IPS-15b (cell line): ENCODE measurements around the gene FOXC1.

Source experiments
- H3K27me3 ChIP-seq: one replicate; pipeline ENCODE4 v1.6.1; 2013; ENCODE audit warnings: low read length; ENCODE audit not compliant: control insufficient read depth, insufficient read depth
- H3K36me3 ChIP-seq: one replicate; pipeline ENCODE4 v1.6.1; 2013; ENCODE audit warnings: low read length; ENCODE audit not compliant: control insufficient read depth, insufficient read depth
- H3K4me1 ChIP-seq: one replicate; pipeline ENCODE4 v1.6.1; 2013; ENCODE audit warnings: mild to moderate bottlenecking, low read length; ENCODE audit not compliant: control insufficient read depth, insufficient read depth
- H3K4me3 ChIP-seq: one replicate; pipeline ENCODE4 v1.5.1; 2013; ENCODE audit warnings: low read depth, low read length
- H3K9ac ChIP-seq: one replicate; pipeline ENCODE4 v1.6.1; 2013; ENCODE audit warnings: low read depth, mild to moderate bottlenecking, low read length
- H3K9me3 ChIP-seq: one replicate; pipeline ENCODE4 v1.6.1; 2013; ENCODE audit warnings: mild to moderate bottlenecking, low read length; ENCODE audit not compliant: control insufficient read depth, insufficient read depth

The FOXC1 gene

DNA sequence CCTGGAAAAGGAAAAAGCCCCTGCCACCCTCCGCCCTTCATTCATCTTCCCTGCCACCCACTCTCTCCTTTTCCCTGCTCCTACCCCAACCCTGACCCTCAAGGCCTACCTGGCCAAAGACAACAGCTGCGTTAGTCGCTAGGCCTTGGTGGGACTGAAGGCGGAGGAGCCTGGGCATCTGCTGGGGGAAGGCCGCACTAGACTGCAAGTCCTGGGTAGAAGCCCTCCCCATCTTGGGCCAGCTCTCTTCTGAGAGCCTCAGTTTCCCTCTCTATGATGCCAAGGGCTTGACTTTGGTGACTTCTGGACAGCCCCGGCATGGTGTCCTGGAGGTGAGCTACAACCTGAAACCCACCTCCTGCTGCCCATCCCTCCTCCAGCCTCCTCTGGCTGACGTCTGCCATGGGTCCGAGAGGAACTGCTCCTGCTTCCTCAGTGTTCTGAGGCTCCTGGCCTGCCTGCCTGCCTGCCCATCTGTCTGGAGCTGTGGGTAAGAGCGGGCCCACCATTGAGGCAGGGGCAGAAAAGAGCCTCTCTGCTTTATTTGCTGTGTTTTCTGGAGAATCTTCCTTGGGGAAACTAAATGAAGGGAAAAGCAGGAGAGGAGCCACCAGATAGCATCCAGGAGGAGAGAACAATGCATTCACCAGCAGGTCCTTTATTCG is 7.5 kb upstream of the FOXC1 start:
- Histone ChIP-seq H3K36me3 (no peaks in the 10 kb centered on the region), H3K27me3 (peaks cover 60% of the 10 kb centered on the region), H3K9me3 (no peaks in the 10 kb centered on the region), H3K9ac (no peak overlapping the region), H3K4me1 (peaks cover 12% of the 10 kb centered on the region), H3K4me3 (no peak overlapping the region)

DNA sequence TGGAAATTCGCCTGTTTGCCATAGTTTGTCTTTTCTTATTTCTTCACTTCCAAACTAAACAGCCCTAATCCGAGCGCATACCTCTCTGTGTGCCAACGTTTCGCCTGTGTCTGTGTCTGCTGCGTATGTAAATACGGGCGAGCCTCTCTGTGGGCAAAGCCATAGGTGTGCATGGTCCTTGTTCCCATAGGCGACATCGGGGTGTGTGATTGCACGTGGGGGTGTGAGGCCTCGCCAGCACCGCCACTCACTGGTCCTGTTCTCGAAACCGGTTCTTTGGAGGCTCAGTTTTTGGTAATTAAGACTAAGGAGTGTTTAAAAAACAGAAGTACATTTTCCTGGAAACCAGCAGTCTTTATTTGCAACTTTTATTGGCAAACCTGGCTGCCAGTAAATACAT is 6.0 kb upstream of the FOXC1 start:
- Histone ChIP-seq H3K4me3 (no peak overlapping the region), H3K27me3 (peaks cover 74% of the 10 kb centered on the region), H3K36me3 (no peaks in the 10 kb centered on the region), H3K9ac (no peak overlapping the region), H3K9me3 (no peaks in the 10 kb centered on the region), H3K4me1 (peaks cover 11% of the 10 kb centered on the region)

DNA sequence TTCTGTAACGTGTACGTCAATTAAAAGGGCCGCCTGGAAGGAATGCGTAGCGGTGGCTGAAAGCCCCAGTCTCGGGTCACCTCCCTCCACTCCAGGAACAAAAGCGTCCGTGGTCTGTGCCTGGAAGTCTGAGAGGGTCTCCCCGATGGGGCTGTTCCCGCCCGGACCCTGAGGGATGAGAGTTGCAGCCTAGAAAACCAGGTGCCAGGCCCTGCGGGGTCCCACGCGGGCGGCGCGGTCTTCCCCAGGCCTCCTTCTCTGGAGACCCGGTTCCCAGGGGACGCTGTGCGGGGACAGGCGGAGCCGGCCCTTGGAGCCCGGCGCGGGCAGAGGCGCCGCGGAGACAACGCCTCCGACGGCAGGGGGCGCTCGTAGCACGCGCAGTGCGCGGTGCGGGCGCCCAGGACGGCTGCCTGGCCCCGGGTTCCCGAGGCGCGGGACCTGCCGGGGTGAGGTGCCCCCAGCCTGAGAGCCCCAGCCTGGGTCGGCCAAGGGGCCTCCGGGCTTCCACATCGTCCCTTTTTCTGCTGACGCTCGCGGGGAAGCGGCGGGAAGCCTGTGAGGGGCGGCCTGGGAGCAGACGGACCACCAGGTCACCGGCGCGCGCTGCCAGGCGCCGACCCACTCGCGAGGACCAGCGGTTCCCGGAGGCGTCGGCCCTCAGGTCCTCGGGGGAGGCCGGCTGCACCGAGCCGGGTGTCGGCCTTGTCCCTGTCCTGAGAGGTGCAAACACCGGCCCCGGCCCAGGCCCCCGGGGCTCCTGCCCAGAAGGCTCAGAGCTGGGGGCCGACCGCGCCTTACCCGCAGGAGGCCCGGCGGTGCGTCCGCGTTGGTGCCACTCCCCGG is 5.3 kb upstream of the FOXC1 start:
- Histone ChIP-seq H3K4me3 (peak overlapping the region; percentile 40), H3K9ac (no peak overlapping the region), H3K36me3 (no peaks in the 10 kb centered on the region), H3K4me1 (peaks cover 11% of the 10 kb centered on the region), H3K27me3 (peaks cover 80% of the 10 kb centered on the region), H3K9me3 (no peaks in the 10 kb centered on the region)

- H3K36me3 ChIP-seq = no peaks in the 10 kb centered on the region
- H3K4me3 ChIP-seq = peak overlapping the region; percentile 40
- peaks cover 11% of the 10 kb centered on the region for H3K4me1 ChIP-seq
- H3K9ac ChIP-seq = no peak overlapping the region
- H3K9me3 ChIP-seq = no peaks in the 10 kb centered on the region
- peaks cover 77% of the 10 kb centered on the region for H3K27me3 ChIP-seq
These were observed 4.5 kb upstream of the FOXC1 start for GRCh38 chr6:1605004-1605892.

DNA sequence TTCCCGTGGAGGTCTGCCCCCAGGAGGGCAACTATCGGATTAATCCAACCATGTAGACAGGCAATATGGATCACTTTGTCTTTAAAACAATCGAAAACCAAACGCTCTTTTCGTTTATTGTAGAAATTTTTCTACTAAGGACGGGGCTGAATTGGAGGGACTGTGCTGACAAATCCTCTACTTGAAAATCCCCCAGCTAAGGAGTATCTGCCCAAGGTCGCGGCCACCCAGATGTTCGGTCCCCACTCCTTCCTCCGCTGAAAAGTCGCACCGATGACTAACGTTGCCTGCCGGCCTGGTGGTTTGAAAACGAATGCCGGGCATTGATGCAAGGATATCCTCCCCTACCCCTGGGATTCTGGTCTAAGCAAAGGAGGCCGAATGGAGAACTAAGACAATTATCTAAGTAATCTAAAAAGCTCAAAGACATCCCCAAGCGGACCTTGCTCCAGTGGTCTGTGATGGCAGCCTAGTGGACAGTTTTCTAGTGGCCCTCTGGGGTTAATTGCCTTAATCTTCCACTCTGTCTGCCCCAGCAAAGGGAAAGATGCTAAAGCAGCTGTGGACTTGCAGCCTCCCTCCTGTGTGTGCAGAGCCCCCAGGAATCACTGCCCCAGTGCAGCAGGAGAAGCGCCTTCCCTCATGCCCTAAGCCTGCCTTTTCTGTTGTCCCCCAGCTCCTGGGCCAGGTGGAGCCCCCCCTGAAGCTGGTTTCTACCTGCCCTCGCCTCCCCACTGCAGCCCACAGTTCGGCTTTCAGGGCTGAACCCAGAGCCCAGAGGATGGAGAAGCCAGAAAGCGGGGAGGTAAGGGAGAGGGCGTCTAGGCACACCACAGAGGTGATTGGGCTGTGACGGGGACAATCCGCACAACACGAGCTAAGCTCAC is 3.6 kb upstream of the FOXC1 start:
- no peaks in the 10 kb centered on the region for H3K36me3 ChIP-seq
- H3K27me3 ChIP-seq = peaks cover 80% of the 10 kb centered on the region
- H3K9me3 ChIP-seq = no peaks in the 10 kb centered on the region
- peaks cover 11% of the 10 kb centered on the region for H3K4me1 ChIP-seq
- H3K9ac ChIP-seq = no peak overlapping the region
- peak overlapping the region; percentile 40 for H3K4me3 ChIP-seq

DNA sequence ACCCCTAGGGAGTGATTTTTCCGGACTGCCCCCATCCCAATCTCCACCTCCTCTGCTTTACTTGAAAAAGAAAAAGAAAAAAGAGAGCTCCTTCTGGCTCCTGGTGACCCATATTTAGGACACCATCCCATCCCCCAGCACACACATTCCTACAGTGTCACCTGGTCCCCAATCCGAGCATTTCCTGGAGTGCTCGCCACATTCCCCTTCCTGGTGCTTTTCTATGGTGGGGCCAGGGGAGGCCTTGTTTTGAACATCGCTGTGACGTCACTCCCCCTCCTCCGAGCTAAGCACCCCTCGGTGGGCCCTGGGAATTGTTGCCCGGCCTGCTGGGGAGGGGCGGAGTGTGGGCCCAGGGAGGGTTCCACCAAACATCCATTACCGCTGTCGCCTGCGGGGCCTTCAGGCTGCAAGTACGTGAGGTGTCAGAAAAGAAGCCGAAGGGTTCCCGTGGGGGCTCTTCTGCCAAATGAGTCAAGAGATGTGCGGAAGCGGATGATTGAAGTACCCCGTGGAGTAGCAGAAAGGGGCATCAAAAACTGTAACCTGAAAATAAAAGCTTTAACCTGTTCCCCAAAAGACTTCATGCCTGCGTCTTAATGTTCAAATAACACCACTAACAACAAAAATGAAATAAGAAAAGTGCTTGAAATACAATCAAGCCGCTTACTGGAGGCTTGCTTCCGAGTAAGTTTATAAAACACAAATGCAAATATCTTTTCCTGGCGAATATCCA is 2.8 kb upstream of the FOXC1 start:
- peaks cover 11% of the 10 kb centered on the region for H3K4me1 ChIP-seq
- H3K27me3 ChIP-seq = peaks cover 83% of the 10 kb centered on the region
- H3K4me3 ChIP-seq = peak overlapping the region; percentile 40
- H3K36me3 ChIP-seq = no peaks in the 10 kb centered on the region
- H3K9me3 ChIP-seq = no peaks in the 10 kb centered on the region
- H3K9ac ChIP-seq = no peak overlapping the region

GRCh38 chr6:1607516-1608221 is 2.0 kb upstream of the FOXC1 start:
- H3K9ac ChIP-seq = no peak overlapping the region
- H3K27me3 ChIP-seq = peaks cover 83% of the 10 kb centered on the region
- H3K36me3 ChIP-seq = no peaks in the 10 kb centered on the region
- peak overlapping the region; percentile 40 for H3K4me3 ChIP-seq
- peaks cover 11% of the 10 kb centered on the region for H3K4me1 ChIP-seq
- no peaks in the 10 kb centered on the region for H3K9me3 ChIP-seq

DNA sequence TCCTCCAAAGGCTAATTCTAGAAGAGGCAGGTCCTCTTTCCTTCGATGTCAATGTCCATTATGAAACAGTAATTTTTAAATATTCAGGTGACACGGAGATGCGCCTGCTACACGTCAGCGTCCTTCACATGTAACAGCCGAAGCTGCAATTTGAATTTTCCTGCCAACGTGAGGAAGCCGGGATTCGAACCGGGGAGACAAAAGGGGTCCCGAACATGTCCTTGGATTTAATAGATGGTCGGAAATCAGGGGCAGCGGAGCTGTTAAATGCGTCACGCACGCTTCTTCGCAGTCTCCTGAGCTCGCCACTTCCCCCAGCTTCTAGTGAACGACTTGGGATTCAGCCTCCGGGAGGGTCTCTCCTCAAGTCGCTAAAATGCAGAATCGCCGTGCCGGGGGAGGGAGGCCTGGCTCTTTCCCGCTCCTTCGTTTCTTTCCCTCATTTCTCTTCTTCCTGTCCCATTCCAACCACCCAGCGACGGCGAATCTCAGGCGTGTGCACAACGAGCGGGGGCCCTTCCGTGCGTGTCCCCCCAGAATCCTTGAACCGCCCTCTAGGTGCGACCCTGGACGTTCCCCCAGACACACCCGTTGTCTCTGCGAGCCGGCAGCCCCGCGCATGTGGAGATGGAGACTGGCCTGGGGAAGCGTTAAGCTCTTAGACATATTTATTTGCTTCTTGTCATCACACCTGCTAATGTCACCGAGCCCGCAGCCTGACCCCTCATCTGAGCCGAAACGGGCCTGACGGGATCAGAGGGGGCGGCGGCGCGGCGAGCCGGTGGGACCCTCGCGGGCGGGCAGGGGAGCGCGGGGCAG is 1.3 kb upstream of the FOXC1 start:
- Histone ChIP-seq H3K27me3 (peaks cover 83% of the 10 kb centered on the region), H3K4me1 (peaks cover 11% of the 10 kb centered on the region), H3K4me3 (peak overlapping the region; percentile 40), H3K9me3 (no peaks in the 10 kb centered on the region), H3K36me3 (no peaks in the 10 kb centered on the region), H3K9ac (no peak overlapping the region)

DNA sequence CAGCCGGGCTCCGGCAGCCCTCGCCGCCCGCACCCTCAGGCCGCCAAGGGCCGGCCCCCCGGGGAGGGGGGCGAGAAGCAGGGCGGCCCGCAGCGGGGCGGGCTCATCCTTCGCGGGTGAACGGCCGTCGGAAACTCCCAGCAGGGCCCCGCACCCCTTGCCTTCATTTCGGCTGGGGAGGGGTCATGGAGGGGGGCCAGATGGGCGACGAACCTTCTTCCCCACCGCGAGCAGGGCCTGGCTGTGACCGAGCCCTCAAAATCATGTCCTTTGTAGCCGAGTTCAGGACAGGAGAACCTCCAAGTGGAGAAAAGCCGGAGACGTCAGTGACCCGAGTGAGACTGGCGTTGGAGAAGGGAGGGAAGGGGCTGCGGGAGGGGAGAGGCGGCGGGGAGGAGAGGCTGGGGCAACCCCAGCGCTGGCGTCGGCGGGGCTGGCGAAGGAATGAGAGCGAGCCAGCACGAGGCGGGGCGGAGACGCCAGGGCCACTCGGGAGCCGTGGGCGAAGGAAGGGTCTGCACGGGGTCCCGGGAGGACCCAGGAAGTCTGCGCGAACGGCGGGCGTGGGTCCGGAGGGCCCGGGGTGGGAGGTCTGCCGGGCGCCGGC is 571 bp upstream of the FOXC1 start:
- Histone ChIP-seq H3K36me3 (no peaks in the 10 kb centered on the region), H3K4me1 (peaks cover 11% of the 10 kb centered on the region), H3K27me3 (peaks cover 83% of the 10 kb centered on the region), H3K4me3 (peak overlapping the region; percentile 40), H3K9me3 (no peaks in the 10 kb centered on the region), H3K9ac (no peak overlapping the region)
